Body of pancreas (tissue), 4 donors: ENCODE measurements around the gene C14orf93. TPM values are rescaled to one million over a fixed set of nuclear protein-coding genes. Genes with fewer than 3 reads are reported as not detected.

Experiments
- ATAC-seq: fragments of 150-250 bp; one replicate; pipeline ENCODE4 v1.9.1; 2016
- DNase-seq, 4 donors: peaks; one replicate each; pipeline ENCODE4 v3.0.0-alpha.2; 2019
- H3K27ac ChIP-seq, 4 donors: fragments of 200-600 bp; sonication (generic); 1 replicate in 3 of 4; 2 replicates in 1 of 4; pipeline versions ENCODE4 v1.5.1 to v1.6.1; 2016 to 2019; ENCODE audit warnings: mild to moderate bottlenecking in 1 of 4, mixed read lengths in 1 of 4, moderate library complexity in 1 of 4
- H3K27me3 ChIP-seq, 2 donors: fragments of 200-600 bp; sonication (generic); one replicate each; pipeline ENCODE4 v1.6.0; 2016; ENCODE audit warnings: mild to moderate bottlenecking in 1 of 2
- H3K36me3 ChIP-seq, 2 donors: fragments of 200-600 bp; sonication (generic); replicated peaks in 1 of 2; 2 replicates each; pipeline ENCODE4 v1.5.1; 2016; ENCODE audit warnings: low read depth in 2 of 2; ENCODE audit not compliant: insufficient read depth in 1 of 2
- H3K4me1 ChIP-seq: fragments of 200-600 bp; sonication (generic); one replicate; pipeline ENCODE4 v1.6.0; 2016
- H3K4me3 ChIP-seq, 2 donors: fragments of 200-600 bp; sonication (generic); 1 replicate in 1 of 2; 2 replicates in 1 of 2; pipeline ENCODE4 v1.5.1; 2016 to 2019
- H3K9me3 ChIP-seq, 3 donors: fragments of 200-600 bp; sonication (generic); 1 replicate in 2 of 3; 2 replicates in 1 of 3; pipeline ENCODE4 v1.5.1; 2016
- POLR2A ChIP-seq, 3 donors: fragments of 450-650 bp; IDR thresholded peaks; one replicate each; pipeline ENCODE4 v1.6.1; 2016; ENCODE audit warnings: antibody characterized with exemption in 3 of 3, mild to moderate bottlenecking in 2 of 3
- WGBS, 2 donors: methylation state at CpG; one replicate each; pipeline ENCODE4 v1.1.5; 2017; 5-methylcytosine and 5-hydroxymethylcytosine counted together
- intact Hi-C: fragments of 100-400 bp; cut with DNase I; formaldehyde crosslinking; loops from one replicate; pipeline ENCODE4 v1.15.1; 2023
- total RNA-seq, 2 donors: library from RNA; depleted of rRNA; stranded (reverse); fragments of >200 nt; gene quantifications; one replicate each; pipeline ENCODE4 v1.1.0, GENCODE V29; 2016
- TF ChIP-seq, protein P1 (sequence below), 7 experiments: fragments of 450-650 bp in 4 of 7; fragments of 200-600 bp in 3 of 7; sonication (generic) in 3 of 7; IDR thresholded peaks; one replicate each; pipeline ENCODE4 v1.5.1; 2016 to 2019; ENCODE audit warnings: antibody characterized with exemption in 7 of 7

The C14orf93 gene
- total RNA-seq, 2 donors from 2014 or later, result 4.0 to 11.2 TPM

DNA sequence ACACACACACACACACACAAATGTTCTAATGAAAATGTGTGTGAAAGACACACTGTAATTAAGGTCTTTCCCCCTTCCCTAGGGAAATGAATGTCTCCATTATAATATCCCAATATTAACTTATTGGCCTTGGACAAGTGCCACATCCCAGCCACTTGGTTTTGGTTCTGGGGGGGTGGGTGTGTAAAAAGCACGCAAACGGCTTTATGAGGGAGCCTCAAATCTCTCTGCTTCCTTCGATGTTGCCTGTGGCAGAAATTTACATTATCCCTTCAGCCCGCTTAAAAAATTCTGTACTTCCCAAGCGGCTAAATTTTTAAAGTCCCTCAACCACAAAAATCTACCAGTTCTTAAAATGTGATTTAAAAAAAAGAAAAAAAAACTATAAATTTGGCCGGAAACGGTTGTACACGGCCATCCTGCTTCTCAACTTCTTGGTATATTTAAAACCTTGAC is 432 bp downstream of the C14orf93 start:
- intact Hi-C loops, result no loop called here
- no peak for ATAC-seq
- WGBS, 2 donors, result 23 to 26% methylated on average over 8 of the region's 8 CpGs

DNA sequence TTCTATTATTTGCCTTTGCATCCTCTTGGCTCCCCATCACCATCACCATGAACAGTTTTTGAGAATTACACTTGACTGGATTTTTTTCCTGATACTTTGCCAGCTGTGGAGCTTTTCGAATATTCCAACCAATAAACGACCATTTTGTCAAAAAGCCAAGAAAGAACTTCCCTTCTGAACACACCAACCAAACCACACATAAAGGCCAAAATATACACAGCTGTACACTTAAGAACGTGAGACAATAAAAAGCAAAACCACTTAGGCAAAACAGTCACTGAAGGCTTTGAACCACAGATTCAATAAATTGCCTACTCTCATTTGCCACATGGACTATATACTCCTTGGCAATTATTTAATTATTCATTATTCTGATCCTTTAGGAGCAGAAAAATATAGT is 1.1 kb downstream of the C14orf93 start:
- H3K27me3 ChIP-seq, result no peaks in the 10 kb centered on the region
- ATAC-seq, result no peak
- peak overlapping the region in 1 of 4 donors; percentile 82 for H3K27ac ChIP-seq
- 30% methylated on average over 3 of the region's 3 CpGs for WGBS, 2 donors
- no peaks in the 10 kb centered on the region for H3K36me3 ChIP-seq
- TF ChIP-seq, protein P1, sequence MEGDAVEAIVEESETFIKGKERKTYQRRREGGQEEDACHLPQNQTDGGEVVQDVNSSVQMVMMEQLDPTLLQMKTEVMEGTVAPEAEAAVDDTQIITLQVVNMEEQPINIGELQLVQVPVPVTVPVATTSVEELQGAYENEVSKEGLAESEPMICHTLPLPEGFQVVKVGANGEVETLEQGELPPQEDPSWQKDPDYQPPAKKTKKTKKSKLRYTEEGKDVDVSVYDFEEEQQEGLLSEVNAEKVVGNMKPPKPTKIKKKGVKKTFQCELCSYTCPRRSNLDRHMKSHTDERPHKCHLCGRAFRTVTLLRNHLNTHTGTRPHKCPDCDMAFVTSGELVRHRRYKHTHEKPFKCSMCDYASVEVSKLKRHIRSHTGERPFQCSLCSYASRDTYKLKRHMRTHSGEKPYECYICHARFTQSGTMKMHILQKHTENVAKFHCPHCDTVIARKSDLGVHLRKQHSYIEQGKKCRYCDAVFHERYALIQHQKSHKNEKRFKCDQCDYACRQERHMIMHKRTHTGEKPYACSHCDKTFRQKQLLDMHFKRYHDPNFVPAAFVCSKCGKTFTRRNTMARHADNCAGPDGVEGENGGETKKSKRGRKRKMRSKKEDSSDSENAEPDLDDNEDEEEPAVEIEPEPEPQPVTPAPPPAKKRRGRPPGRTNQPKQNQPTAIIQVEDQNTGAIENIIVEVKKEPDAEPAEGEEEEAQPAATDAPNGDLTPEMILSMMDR (IDR thresholded peaks at IDR 0.05), result no peak
- TF ChIP-seq POLR2A (IDR thresholded peaks at IDR 0.05), result no peak
- intact Hi-C loops, result no loop called here
- no peaks in the 10 kb centered on the region for H3K9me3 ChIP-seq
- H3K4me3 ChIP-seq, result no peak overlapping the region
- DNase-seq, result no peak
- H3K4me1 ChIP-seq, result peaks cover 18% of the 10 kb centered on the region

More for the DNA sequence above, 432 bp downstream of the C14orf93 start:
- H3K36me3 ChIP-seq, result no peaks in the 10 kb centered on the region
- no peaks in the 10 kb centered on the region for H3K27me3 ChIP-seq
- peak overlapping the region in 1 of 2 donors; percentile 0 for H3K4me3 ChIP-seq
- peak overlapping the region in 3 of 4 donors; percentile 77 to 83 (median 82) for H3K27ac ChIP-seq
- H3K4me1 ChIP-seq, result peaks cover 18% of the 10 kb centered on the region
- H3K9me3 ChIP-seq, result no peaks in the 10 kb centered on the region
- no peak for DNase-seq
- TF ChIP-seq, protein P1 (IDR thresholded peaks at IDR 0.05), result no peak
- TF ChIP-seq POLR2A (IDR thresholded peaks at IDR 0.05), result no peak

DNA sequence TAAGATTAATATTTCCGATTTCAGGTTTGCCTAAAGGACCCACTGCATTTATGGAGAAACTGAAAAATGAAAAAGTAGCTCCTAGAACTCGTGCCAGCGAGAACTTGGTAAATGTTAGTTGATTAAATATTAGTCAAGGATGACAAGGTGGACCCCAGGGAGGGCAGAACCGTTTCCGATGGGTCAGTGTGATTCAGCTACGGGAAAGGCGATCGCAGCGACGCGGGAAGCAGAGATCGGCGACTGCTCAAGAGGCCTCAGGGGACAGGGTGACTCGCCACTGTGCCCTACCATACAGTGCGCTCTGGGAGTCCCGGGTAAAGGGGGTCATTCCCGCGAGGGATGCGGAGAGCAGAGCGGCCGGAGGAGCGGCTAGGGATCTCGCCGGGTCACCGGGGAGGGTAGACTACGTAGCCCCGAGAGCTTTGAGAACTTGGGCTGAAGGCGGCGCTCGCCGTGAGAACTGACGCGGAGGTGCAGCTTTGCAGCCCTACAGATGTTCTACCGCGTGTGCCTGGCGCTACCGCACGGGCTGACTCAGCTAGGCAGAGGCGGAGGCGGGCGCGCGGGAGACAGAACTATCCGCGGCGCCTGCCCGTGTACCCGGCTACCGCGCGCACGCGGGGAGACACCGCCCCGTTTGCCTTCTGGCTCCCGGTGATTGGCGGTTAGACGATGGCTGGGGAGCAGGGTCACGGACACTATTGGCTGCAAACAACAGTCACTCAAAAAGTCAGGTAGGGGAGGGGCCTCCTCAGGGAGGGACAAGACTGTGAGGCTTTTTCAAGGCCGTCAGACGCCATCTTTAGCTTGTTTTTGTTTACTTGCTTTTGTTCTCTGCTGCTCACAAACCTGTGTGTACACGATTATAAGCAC is 3.2 kb downstream of the C14orf93 start:
- Histone ChIP-seq H3K4me3 (peak overlapping the region; percentile 29 to 33), H3K9me3 (no peaks in the 10 kb centered on the region), H3K27me3 (no peaks in the 10 kb centered on the region), H3K36me3 (no peaks in the 10 kb centered on the region), H3K4me1 (peaks cover 18% of the 10 kb centered on the region), H3K27ac (peak overlapping the region; percentile 79 to 97 (median 94))
- intact Hi-C loops, result no loop called here
- WGBS, 2 donors, result 1% methylated on average over 34 to 59 of the region's 62 CpGs
- DNase-seq, result peak; percentile 96 to 98 (median 96)
- TF ChIP-seq, protein P1 (IDR thresholded peaks at IDR 0.05), result peak in 4 of 7 experiments; percentile 28 to 43 (median 31)
- TF ChIP-seq POLR2A (IDR thresholded peaks at IDR 0.05), result peak; percentile 72 to 94 (median 92)
- ATAC-seq, result peak; percentile 97

DNA sequence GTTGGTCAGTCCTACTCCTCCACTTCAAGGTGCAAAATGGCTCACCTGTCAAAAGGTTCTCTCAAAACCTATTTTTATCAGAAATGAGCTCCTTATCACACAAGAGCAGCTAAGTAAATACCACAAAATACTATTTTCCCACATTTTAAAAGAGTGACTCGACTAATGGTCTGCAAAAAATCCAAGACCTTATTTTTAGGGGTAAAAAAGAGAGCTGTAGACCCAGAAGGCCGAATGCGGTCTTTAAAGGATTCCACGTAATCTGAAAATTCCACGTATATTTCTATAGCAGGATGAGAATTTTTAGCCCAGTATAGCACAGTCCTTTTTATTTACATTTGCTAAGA is 3.8 kb downstream of the C14orf93 start:
- no peak for DNase-seq
- H3K36me3 ChIP-seq, result no peaks in the 10 kb centered on the region
- no peak for TF ChIP-seq POLR2A (IDR thresholded peaks at IDR 0.05)
- TF ChIP-seq, protein P1 (IDR thresholded peaks at IDR 0.05), result no peak
- intact Hi-C loops, result no loop called here
- peak overlapping the region; percentile 79 to 97 (median 94) for H3K27ac ChIP-seq
- H3K27me3 ChIP-seq, result no peaks in the 10 kb centered on the region
- H3K9me3 ChIP-seq, result no peaks in the 10 kb centered on the region
- ATAC-seq, result no peak
- WGBS, 2 donors, result 16 to 26% methylated on average over 5 of the region's 5 CpGs
- H3K4me1 ChIP-seq, result peaks cover 18% of the 10 kb centered on the region
- no peak overlapping the region for H3K4me3 ChIP-seq
